ENCODE results near the gene ZKSCAN8. TPM values are rescaled to one million over a fixed set of nuclear protein-coding genes. Genes with fewer than 3 reads are reported as not detected.

ZKSCAN8 gene
- total and polyA plus RNA-seq, 2 donors (not counting 3 experiments of a cell fraction or from before 2014, with no cell fraction given): 9.4 to 19.7 TPM

DNA sequence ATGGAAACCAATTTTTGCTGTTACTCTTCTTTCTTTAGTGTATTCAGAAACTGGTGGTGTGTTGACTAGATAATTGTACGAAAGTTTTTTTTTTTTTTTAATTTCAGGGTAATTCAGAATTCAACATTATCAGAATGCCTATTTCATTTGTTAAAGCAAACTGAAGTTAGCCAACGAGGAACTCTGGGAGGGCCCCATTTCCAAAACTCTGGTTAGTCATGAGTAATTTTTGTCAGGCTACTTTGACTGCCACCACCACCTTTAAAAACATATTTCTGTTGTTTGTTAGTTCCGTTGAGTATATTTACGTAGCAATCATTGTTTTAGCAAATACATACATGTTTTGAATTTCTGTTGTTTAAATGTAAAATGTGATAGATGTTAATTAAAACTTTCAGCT is 763 bp downstream of the ZKSCAN8 start:
- peaks cover 3 to 4% of the 10 kb centered on the region in 2 experiments for H3K36me3 ChIP-seq (ENCODE audit: control insufficient read depth in 2 of 2, extremely low read depth in 1 of 2, insufficient read depth in 2 of 2, low read length in 2 of 2)
- no TSS peak for BruUV-seq (replicated peaks)
- H3K27me3 ChIP-seq (ENCODE audit: control insufficient read depth in 2 of 2, insufficient read depth in 2 of 2, low read length in 2 of 2): no peaks in the 10 kb centered on the region
- H3K9me3 ChIP-seq (replicated peaks; ENCODE audit: control insufficient read depth, insufficient read depth, low read length): no peaks in the 10 kb centered on the region
- H3K4me2 ChIP-seq (ENCODE audit: insufficient read depth, low read length): peak overlapping the region; percentile 92
- peaks cover 31% of the 10 kb centered on the region for H3K79me2 ChIP-seq (ENCODE audit: control insufficient read depth, insufficient read depth, low read length)
- DNase-seq (ENCODE audit: low read depth, low spot score) (peak; percentile 4), FAIRE-seq (no peak)
- peaks cover 18% of the 10 kb centered on the region for H3K4me1 ChIP-seq (ENCODE audit: control insufficient read depth, extremely low read depth, insufficient read depth, low read length)
- H3K27ac ChIP-seq (ENCODE audit: insufficient read depth, low read depth, low read length): peak overlapping the region; percentile 30
- H3K4me3 ChIP-seq (replicated peaks in 1 of 3; ENCODE audit: insufficient read depth in 1 of 3, low read depth in 1 of 3, low read length in 3 of 3): peak overlapping the region; percentile 65 to 82 (median 76)
- no peaks in the 10 kb centered on the region for H4K20me1 ChIP-seq (replicated peaks; ENCODE audit: control insufficient read depth, extremely low read depth, insufficient read depth, low read length)
- no peaks in the 10 kb centered on the region for H3K9me1 ChIP-seq (replicated peaks; ENCODE audit: control insufficient read depth, extremely low read depth, insufficient read depth, low read length)
- TF ChIP-seq GATA2 (IDR thresholded peaks at IDR 0.05; ENCODE audit: insufficient read depth, insufficient read length, low read depth, low read length) (no peak), POLR2AphosphoS5 (IDR thresholded peaks at IDR 0.05; ENCODE audit: insufficient read depth, low read depth, low read length) (no peak), CTCF (IDR thresholded peaks at IDR 0.05; ENCODE audit: extremely low read depth in 1 of 2, insufficient read depth in 1 of 2, low read depth in 1 of 2, low read length in 2 of 2) (no peak), FOS (IDR thresholded peaks at IDR 0.05; ENCODE audit: borderline replicate concordance, insufficient read depth, low read length) (no peak), EZH2 (IDR thresholded peaks at IDR 0.05; ENCODE audit: borderline replicate concordance, low read depth, low read length, severe bottlenecking) (no peak), JUN (IDR thresholded peaks at IDR 0.05; ENCODE audit: borderline replicate concordance, insufficient read depth, insufficient read length, low read depth) (no peak), POLR2A (IDR thresholded peaks at IDR 0.05; ENCODE audit: low read depth, low read length) (no peak), MYC (IDR thresholded peaks at IDR 0.05; ENCODE audit: low read depth, low read length) (no peak)
- TF ChIP-seq, protein P1, sequence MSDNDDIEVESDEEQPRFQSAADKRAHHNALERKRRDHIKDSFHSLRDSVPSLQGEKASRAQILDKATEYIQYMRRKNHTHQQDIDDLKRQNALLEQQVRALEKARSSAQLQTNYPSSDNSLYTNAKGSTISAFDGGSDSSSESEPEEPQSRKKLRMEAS (IDR thresholded peaks at IDR 0.05; ENCODE audit: insufficient read depth, insufficient read length): no peak
- peak overlapping the region; percentile 88 for H3K9ac ChIP-seq (replicated peaks; ENCODE audit: extremely low read depth, insufficient read depth, low read length)
- intact Hi-C loops (cut with micrococcal nuclease) (no loop called here), dilution Hi-C loops (cut with MboI; ENCODE audit: extremely low pct_ligation_motif_present, low sequenced_read_pairs) (no loop called here)
- POLR2A ChIA-PET: interaction anchor here (1.2 kb wide), 1 partner anchor 193 kb away, joined by 6 read pairs; the partner anchor contains the start of gene ZSCAN31
- CTCF ChIA-PET: interaction anchor here (1.2 to 4.3 kb wide), 4 partner anchors 10 to 213 kb away, joined by 3 to 33 read pairs (median 6); partner anchors contain the start of gene ZSCAN31
- no peak overlapping the region for H2AFZ ChIP-seq (ENCODE audit: low read depth, low read length)

Data from endothelial cell of umbilical vein (primary cell).